GM19324 (cell line): ENCODE results near the gene NR1D2.
"Not testable (repeated sequence)": the region's sequence is repeated elsewhere in the genome, so short reads cannot be mapped to it uniquely, and the experiment has no call there.

ENCODE experiments used
- ATAC-seq: cut with Tn5 transposase; IDR thresholded peaks from one replicate; pipeline ENCODE4 v1.9.1; 2021; ENCODE audit warnings: mild to moderate bottlenecking, moderate library complexity; ENCODE audit not compliant: unreplicated experiment, low FRiP score

The NR1D2 gene

DNA sequence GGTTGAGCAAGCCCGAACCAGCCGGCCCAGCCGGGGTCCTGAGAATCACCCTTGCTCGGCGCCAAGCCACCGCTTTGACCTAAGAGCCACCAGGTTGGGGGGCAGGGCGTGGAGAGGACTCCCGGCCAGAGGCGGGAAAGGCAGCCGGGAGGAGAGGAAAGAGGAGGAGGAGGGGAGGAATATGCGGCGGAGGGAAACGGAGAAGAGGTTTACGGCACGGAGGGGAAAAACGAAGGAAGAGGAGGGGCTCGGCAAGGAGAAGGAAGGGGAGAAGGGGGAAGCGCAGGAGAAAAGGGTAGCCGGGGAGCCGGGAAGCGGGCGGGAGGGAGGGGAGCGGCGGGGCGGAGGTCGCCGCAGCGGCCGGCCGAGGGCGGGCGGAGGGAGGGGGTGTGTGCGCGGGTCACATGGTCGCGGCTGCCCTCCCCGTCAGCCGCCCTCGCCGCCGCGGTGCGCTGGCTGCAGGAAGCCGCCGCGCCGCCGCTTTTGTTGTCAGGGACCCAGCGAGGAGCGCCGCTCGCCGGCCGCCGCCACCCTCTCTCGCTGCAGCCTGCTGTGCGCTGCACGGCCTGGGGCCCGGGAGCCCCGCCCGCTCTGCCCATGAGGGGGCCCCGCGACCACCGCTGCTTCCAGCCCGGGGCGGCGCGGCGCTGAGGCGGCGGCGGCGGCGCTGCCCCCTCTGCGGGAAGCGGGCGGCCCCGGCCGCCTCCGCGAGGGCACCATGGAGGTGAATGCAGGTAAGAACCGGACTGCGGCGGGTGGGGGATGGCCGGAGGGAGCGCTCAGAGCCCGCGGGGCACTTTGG, at the start of gene NR1D2:
NR1D2 (plus strand) TSS at position 426 of the 802 bp plus-strand sequence; CDS start at position 719, 293 bp downstream.
- peak; percentile 60 for ATAC-seq

DNA sequence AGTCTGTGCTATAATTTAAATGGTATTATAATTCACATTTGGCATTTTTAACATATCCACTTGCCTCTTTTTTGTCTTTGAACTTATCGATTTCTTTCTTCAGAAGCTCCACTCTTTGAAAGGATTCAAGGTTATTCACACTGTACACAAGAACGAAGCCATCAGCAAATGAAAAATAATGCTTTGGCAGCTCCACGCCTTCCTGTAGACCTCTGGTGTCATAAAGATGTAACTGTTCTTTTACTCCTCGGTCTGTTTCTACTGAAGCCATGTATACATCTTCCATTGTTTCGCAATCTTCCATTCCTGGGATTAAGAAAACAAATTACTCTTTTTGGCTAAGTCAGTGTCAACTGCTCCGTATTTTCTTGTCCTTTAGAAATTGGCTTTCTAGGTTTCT, 44.3 kb upstream of the NR1D2 start:
- ATAC-seq = no peak

DNA sequence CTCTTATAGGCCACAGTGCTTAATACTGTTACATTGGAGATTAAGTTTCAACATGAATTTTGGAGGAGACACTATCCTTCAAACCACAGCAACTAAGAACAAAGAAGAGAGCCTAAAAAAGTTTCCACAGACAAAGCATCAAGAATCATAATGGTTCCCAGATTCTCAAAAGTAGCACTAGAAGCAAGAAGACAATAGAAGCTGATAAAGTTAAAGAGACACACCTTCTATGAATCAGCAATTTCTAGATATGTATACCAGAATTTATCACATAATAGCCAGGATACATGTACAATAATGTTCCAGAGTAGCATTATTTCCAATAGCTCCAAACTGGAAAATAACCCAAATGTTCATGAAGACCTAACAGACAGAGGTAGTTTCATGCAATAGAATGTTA, 40.5 kb upstream of the NR1D2 start:
- no peak for ATAC-seq

GRCh38 chr3:23909341-23909740, 35.7 kb upstream of the NR1D2 start:
- ATAC-seq = no peak

DNA sequence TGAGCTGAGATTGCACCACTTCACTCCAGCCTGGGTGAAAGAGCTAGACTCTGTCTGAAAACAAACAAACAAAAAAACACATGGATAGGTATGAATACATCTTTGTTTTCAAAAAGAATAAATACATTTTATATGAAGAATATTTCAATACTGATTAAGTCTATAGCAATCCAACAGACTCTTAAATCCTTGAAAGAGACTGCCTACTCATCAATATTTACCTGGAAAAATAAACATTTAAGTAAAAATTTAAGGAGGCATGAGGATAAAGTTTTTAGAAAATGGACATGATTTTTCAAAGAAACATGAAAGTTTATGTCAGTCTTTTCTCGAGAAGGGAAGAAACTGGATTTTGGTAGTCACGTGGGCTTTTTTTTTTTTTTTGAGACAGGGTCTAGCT, 33.7 kb upstream of the NR1D2 start:
- ATAC-seq = no peak

GRCh38 chr3:23912335-23912734, 32.8 kb upstream of the NR1D2 start:
- ATAC-seq = not testable (repeated sequence)

DNA sequence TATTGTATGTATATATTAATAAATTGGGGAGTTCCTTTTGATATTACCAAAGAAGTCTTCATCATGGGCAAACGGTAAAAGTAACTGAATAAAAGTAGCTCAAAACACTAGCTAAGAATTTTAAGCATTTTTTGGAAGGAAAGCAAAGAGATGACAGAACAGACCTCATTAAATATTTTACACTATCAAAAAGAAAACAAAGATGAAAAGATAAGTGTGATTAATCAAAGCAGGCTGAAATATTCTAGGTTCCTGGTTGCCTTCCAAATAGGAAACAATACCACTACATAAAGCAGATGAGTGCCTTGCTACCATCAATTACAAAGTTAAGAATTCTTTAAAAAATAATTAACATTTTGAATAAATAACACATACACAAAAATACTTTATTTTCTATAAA, 31.9 kb upstream of the NR1D2 start:
- ATAC-seq = no peak

DNA sequence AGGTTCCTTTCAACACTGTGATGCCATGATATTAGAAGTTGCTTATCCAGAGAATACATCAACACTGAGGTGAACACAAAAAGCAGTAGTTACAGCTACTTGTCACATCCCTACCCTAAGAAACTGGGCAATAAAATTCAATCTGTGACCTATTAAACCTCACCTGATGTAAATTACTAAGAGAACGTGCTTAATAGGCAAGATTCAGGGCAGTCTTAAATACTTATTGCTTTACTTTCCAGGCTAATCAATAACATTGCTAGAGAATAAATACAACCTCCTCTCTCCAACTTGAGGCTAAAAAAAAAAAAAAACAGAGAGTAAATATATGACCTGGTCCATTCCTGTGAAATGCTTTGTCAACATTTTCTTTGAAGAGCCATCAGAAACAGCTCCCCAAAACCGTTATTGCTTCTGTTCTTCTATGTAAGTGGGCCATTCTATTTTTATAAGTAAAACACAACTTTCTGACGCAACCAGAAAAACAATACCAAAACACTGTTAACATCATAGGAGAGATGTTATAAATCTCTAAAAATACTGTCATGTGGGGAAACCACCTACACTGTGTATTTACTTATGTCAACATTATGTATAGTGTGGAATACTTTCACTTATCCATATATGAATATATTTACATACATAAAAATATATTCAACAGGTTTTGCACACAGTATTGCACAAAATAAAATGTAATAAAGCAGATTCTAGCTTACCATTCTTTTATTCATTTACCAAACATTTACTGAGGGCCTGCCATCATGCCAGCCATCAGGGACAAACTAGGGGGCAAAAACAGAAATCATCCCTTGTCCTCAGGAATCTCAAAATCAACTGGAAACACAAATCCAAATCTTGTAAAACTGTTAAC, 31.0 kb upstream of the NR1D2 start:
- no peak for ATAC-seq

DNA sequence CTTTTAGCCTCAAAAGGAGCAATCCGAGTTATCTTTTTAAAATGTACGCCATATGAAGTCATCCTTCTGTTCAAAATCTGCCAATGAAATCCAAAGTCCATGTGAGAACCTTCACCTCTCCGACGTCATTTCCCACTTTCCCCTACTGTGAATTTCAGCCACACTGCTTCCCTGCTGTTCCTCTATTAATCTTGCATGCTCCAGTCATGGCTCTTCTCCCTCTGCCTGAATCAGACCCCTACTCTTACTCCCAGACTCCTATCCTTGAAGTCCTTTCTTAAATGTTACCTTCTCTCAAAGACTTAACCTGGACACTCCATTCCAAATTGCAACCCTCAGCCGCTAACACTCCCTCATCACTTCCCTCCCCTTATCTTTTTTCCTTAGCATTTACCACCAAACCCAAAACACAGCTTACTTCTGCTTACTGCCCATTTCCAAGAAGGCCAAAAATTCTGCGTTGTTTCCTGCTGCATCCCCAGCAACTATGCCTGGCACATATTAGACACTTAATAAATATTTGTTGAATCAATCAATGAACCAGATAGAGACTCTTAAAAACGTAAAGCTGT, 29.5 kb upstream of the NR1D2 start:
- no peak for ATAC-seq

GRCh38 chr3:23916152-23916885, 28.8 kb upstream of the NR1D2 start:
- peak; percentile 52 for ATAC-seq

- ATAC-seq = peak; percentile 98
These were observed 28.0 kb upstream of the NR1D2 start, which contains the start of the genes NKIRAS1 and RPL15 for GRCh38 chr3:23916886-23917678. NKIRAS1 (minus strand) TSS chr3:23916990; CDS start chr3:23910904, 6,086 bp downstream. RPL15 (plus strand) TSS chr3:23917132; CDS start chr3:23917860, 728 bp downstream.

GRCh38 chr3:23917679-23918303, 27.3 kb upstream of the NR1D2 start:
- not testable (repeated sequence) for ATAC-seq

DNA sequence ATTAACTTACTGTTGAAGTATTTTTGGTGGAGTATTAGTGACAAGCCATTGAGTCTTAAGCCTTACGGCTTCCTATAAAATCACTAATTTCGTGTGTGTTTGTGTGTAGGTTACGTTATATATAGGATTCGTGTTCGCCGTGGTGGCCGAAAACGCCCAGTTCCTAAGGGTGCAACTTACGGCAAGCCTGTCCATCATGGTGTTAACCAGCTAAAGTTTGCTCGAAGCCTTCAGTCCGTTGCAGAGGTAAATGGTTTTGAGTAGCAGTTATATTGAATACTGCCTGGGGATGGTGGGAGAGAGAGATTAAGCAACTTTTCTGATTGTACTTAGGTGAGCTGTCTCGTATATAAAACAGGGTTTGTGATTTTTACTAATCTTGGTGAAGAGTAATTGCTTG, 26.8 kb upstream of the NR1D2 start:
- not testable (repeated sequence) for ATAC-seq

- ATAC-seq = no peak
These were observed 25.5 kb upstream of the NR1D2 start for GRCh38 chr3:23919628-23920027.

GRCh38 chr3:23920151-23920655, 24.9 kb upstream of the NR1D2 start:
- no peak for ATAC-seq

DNA sequence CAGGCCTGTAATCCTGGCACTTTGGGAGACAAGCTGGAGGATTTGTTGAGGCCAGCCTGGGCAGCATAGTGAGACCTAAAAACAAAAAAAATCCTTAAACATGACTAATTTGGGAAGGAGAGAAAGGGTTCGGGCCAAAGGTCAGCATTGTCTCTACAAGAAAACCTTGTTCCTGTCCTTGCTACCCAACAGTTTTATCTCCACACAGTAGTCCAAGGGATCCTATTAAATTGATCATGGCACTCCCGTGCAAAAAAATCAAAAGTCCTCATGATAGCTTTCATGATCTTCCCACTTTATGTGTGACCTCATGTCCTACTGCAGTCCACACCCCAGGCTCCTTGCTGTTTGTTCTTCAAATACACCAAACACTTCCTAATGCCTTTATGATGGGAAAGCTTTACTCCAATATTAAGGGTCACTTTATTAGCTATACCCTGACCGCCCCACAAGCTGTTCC, 24.0 kb upstream of the NR1D2 start:
- ATAC-seq = no peak

- no peak for ATAC-seq
These were observed 21.3 kb upstream of the NR1D2 start for GRCh38 chr3:23923786-23924185.

- ATAC-seq = no peak
These were observed 18.8 kb upstream of the NR1D2 start for GRCh38 chr3:23926246-23926645.

GRCh38 chr3:23926736-23927135, 18.4 kb upstream of the NR1D2 start:
- no peak for ATAC-seq
